ENCODE data around the gene OR2G3.

The OR2G3 gene

DNA sequence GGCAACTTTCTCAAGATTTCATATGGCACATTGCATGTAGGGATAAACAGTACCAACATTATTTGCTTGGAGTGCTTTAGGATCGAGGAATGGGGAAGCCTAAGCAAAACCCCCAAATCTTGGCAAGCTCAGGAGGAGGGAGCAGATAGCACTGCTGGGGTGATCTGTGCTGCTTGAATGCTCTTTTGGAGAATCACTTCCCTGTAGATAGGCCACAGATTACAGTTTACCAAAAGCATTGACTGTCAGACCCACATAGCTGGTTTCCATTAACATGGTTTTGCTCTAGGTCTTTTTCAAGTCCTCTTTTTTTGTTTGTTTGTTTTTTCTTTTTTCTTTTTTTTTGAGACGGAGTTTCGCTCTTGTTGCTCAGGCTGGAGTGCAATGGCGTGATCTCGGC lies 37.4 kb downstream of the OR2G3 start:
- TF ChIP-seq ZNF274 (IDR thresholded peaks at IDR 0.05; ENCODE audit: low read depth, low read length), result no peak
- H3K4me3 ChIP-seq (ENCODE audit: low read length), result no peak overlapping the region

DNA sequence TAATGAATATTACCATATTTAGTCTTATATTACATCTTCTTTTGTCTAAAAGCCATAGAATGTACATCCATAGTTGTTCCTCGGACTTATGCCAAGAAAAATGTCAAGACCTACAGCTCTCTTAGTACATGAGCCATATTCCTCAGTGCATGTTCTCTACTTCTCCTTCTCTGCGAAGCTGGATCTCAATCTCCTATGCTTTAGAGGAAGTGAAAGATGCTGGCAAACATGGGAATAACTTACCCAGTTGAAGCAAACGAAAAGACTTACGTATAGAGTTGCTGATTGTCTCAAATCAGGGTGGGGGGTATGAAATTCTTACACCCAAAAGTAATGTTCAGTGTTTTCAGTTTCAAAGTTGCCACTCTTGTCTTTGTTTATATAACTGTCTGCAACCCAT lies 41.5 kb downstream of the OR2G3 start:
- no peak overlapping the region for H3K4me3 ChIP-seq (ENCODE audit: low read length)
- TF ChIP-seq ZNF274 (IDR thresholded peaks at IDR 0.05; ENCODE audit: low read depth, low read length), result no peak

DNA sequence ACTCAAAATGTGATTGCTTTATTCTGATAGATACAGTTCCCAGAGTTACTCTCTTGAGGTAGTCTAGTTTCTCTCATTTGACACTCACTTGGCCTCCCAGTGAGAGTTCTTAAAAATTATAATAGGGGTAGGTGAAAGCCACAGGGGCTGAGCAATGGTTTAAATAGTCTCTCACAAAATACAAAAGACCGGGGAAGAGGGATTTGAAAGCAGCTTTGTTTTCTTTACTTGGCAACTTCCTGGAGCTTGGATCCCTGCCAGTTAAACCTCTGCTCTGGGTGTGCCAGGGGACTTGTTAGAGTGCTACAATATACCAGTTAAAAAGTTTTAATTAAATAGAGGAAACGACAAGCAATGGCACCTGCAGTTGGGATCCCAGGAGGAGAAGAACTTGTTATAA lies 42.5 kb downstream of the OR2G3 start:
- H3K4me3 ChIP-seq (ENCODE audit: low read length), result no peak overlapping the region

DNA sequence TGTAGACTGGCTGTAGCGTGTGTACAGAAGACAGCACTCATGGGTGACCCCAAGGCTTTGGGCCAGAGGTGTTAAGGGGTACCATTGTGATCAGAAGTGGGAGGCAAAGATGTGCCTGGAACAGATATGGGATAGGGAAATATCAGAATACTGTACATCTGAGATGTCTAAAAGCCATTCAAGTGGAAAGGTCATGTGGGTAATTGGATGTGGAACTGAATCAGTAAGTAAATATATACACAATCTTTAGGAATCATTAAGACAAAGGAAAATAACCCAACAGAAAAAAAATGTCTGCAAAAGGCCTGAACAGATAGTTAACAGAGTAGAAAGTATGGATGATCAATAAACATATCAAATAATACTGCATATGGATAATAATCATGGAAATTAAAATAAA lies 47.7 kb downstream of the OR2G3 start:
- no peak overlapping the region for H3K4me3 ChIP-seq (ENCODE audit: low read length)
- no peak for TF ChIP-seq ZNF274 (IDR thresholded peaks at IDR 0.05; ENCODE audit: low read depth, low read length)

More for the DNA sequence above, 42.5 kb downstream of the OR2G3 start:
- TF ChIP-seq ZNF274 (IDR thresholded peaks at IDR 0.05; ENCODE audit: low read depth, low read length), result no peak
